ENCODE data around the gene OGA. TPM values are rescaled to one million over a fixed set of nuclear protein-coding genes. Genes with fewer than 3 reads are reported as not detected.

The OGA gene
- polyA plus RNA-seq, 3 donors, result 6.9 to 104 (median 15.3) TPM

- Mint-ChIP-seq H3K4me3 (peak within 1 kb of the TSS; percentile 99), H3K27ac (peak within 1 kb of the TSS; percentile 47 to 92 (median 82)), H3K36me3 (peaks cover 37 to 43% of the 10 kb centered on the region in 2 donors), H3K4me1 (peaks cover 47% of the 10 kb centered on the region), H3K9me3 (peaks cover 0 to 9% (median 4%) of the 10 kb centered on the region in 7 donors), H3K27me3 (ENCODE audit: low read depth in 3 of 3) (peaks cover 16 to 26% (median 19%) of the 10 kb centered on the region in 3 donors)
- Histone ChIP-seq H3K9me3 (replicated peaks in 1 of 2; ENCODE audit: control insufficient read depth in 1 of 2, insufficient read depth in 1 of 2, low read length in 2 of 2) (peaks cover 0 to 8% of the 10 kb centered on the region in 2 donors), H3K27ac (ENCODE audit: low read depth in 1 of 2, low read length in 2 of 2) (peak within 1 kb of the TSS; percentile 14 to 59), H2AFZ (ENCODE audit: insufficient read depth, low read depth, low read length, poor library complexity, severe bottlenecking) (peak within 1 kb of the TSS; percentile 81), H4K20me1 (ENCODE audit: insufficient read depth, low read length) (peaks cover 71% of the 10 kb centered on the region), H3K36me3 (replicated peaks in 1 of 2; ENCODE audit: control insufficient read depth in 1 of 2, insufficient read depth in 2 of 2, low read length in 2 of 2) (peaks cover 36 to 41% of the 10 kb centered on the region in 2 donors), H3K4me2 (replicated peaks; ENCODE audit: extremely low read depth, low read length, poor library complexity, severe bottlenecking) (peak within 1 kb of the TSS; percentile 81), H3K4me1 (ENCODE audit: control insufficient read depth in 1 of 2, insufficient read depth in 2 of 2, low read length in 2 of 2) (peaks cover 35 to 52% of the 10 kb centered on the region in 2 donors), H3K27me3 (ENCODE audit: control insufficient read depth in 2 of 2, insufficient read depth in 2 of 2, low read length in 2 of 2) (peaks cover 11 to 17% of the 10 kb centered on the region in 2 donors), H3K79me2 (ENCODE audit: insufficient read depth, low read length) (no peaks in the 10 kb centered on the region), H3K4me3 (replicated peaks in 1 of 3; ENCODE audit: low read depth in 2 of 3, low read length in 3 of 3) (peak within 1 kb of the TSS; percentile 51 to 79 (median 62)), H3K9ac (ENCODE audit: insufficient read depth, low read length, poor library complexity, severe bottlenecking) (peak within 1 kb of the TSS; percentile 65)
- 1% methylated on average over 35 of the region's 57 CpGs for WGBS (ENCODE audit: insufficient coverage)
- intact Hi-C loops (cut with micrococcal nuclease), result loop anchor here (5.0 kb wide), 3 partner anchors 181 to 571 kb away; partner anchors contain the start of gene HPS6 (in 1 of the 2)
- peak; percentile 19 to 31 (median 30) for DNase-seq
- TF ChIP-seq CTCF (IDR thresholded peaks at IDR 0.05), result no peak
Measured at GRCh38 chr10:101782811-101783735, 35.2 kb downstream of the OGA start, which contains the start of gene NPM3. Gene NPM3 (minus strand): TSS chr10:101783446. CDS start chr10:101783390, 56 bp downstream.

Measured in CD14-positive monocyte (primary cell).